ENCODE measurements around the gene C11orf86. TPM values are rescaled to one million over a fixed set of nuclear protein-coding genes. Genes with fewer than 3 reads are reported as not detected.

The C11orf86 gene
- polyA plus RNA-seq, 4 donors = 29.8 to 801 (median 320) TPM

DNA sequence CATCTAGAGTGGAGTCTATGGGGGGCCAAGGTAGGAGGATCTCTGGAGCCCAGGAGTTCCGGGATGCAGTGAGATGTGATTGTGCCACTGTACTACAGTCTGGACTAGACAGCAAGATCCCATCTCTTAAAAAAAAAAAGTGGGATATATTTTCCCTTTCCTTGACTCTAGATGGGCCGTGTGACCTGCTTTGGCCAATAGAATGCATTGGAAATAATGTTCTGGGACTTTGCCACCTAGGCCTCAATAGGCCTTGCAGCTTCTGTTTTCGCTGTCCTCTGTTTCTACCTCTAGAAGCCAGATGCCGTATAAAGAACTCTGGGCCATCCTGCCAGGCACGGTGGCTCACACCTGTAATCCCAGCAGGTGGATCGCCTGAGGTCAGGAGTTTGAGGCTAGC, 3.6 kb downstream of the C11orf86 start:
- Histone ChIP-seq H3K9me3 (ENCODE audit: control insufficient read depth in 2 of 2, insufficient read depth in 1 of 2, low read depth in 1 of 2, low read length in 1 of 2) (peaks cover 0 to 30% of the 10 kb centered on the region in 2 donors), H3K27ac (ENCODE audit: low read depth in 1 of 3, low read length in 2 of 3) (no peak overlapping the region), H3K4me3 (ENCODE audit: low read depth in 1 of 3, low read length in 3 of 3) (no peak overlapping the region), H3K27me3 (ENCODE audit: control insufficient read depth in 3 of 3, insufficient read depth in 3 of 3, low read length in 3 of 3) (no peaks in the 10 kb centered on the region), H3K4me1 (ENCODE audit: control insufficient read depth in 3 of 3, insufficient read depth in 2 of 3, low read depth in 1 of 3, low read length in 2 of 3) (peaks cover 0 to 16% (median 3%) of the 10 kb centered on the region in 3 donors), H3K36me3 (ENCODE audit: control insufficient read depth in 3 of 3, insufficient read depth in 2 of 3, low read depth in 1 of 3, low read length in 3 of 3) (peaks cover 0 to 17% (median 0%) of the 10 kb centered on the region in 3 donors)
- no peak for DNase-seq
- no peak for FAIRE-seq
- 94 to 96% (median 96%) methylated on average over 6 of the region's 6 CpGs for WGBS, 3 donors

- DNase-seq = no peak
- FAIRE-seq = no peak
- Histone ChIP-seq H3K27ac (ENCODE audit: low read depth in 1 of 3, low read length in 2 of 3) (no peak overlapping the region), H3K9me3 (ENCODE audit: control insufficient read depth in 2 of 2, insufficient read depth in 1 of 2, low read depth in 1 of 2, low read length in 1 of 2) (peaks cover 0 to 30% of the 10 kb centered on the region in 2 donors), H3K4me3 (ENCODE audit: low read depth in 1 of 3, low read length in 3 of 3) (no peak overlapping the region), H3K27me3 (ENCODE audit: control insufficient read depth in 3 of 3, insufficient read depth in 3 of 3, low read length in 3 of 3) (no peaks in the 10 kb centered on the region), H3K36me3 (ENCODE audit: control insufficient read depth in 3 of 3, insufficient read depth in 2 of 3, low read depth in 1 of 3, low read length in 3 of 3) (peaks cover 0 to 17% (median 0%) of the 10 kb centered on the region in 3 donors), H3K4me1 (ENCODE audit: control insufficient read depth in 3 of 3, insufficient read depth in 2 of 3, low read depth in 1 of 3, low read length in 2 of 3) (peaks cover 0 to 9% (median 3%) of the 10 kb centered on the region in 3 donors)
- 92 to 94% (median 93%) methylated on average over 2 of the region's 2 CpGs for WGBS, 3 donors
Measured at GRCh38 chr11:66979336-66979980, 4.4 kb downstream of the C11orf86 start.

- Histone ChIP-seq H3K4me3 (ENCODE audit: low read depth in 1 of 3, low read length in 3 of 3) (no peak overlapping the region), H3K9me3 (ENCODE audit: control insufficient read depth in 2 of 2, insufficient read depth in 1 of 2, low read depth in 1 of 2, low read length in 1 of 2) (peaks cover 0 to 28% of the 10 kb centered on the region in 2 donors), H3K4me1 (ENCODE audit: control insufficient read depth in 3 of 3, insufficient read depth in 2 of 3, low read depth in 1 of 3, low read length in 2 of 3) (peaks cover 0 to 3% (median 0%) of the 10 kb centered on the region in 3 donors), H3K36me3 (ENCODE audit: control insufficient read depth in 3 of 3, insufficient read depth in 2 of 3, low read depth in 1 of 3, low read length in 3 of 3) (peaks cover 0 to 7% (median 0%) of the 10 kb centered on the region in 3 donors), H3K27ac (ENCODE audit: low read depth in 1 of 3, low read length in 2 of 3) (no peak overlapping the region), H3K27me3 (ENCODE audit: control insufficient read depth in 3 of 3, insufficient read depth in 3 of 3, low read length in 3 of 3) (no peaks in the 10 kb centered on the region)
- DNase-seq = peak; percentile 65 to 75
- 5 to 12% (median 9%) methylated on average over 9 of the region's 9 CpGs for WGBS, 3 donors
- no peak for FAIRE-seq
Measured at GRCh38 chr11:66981976-66982578, 7.0 kb downstream of the C11orf86 start.

GRCh38 chr11:66983275-66983924, 8.3 kb downstream of the C11orf86 start:
- Histone ChIP-seq H3K4me1 (ENCODE audit: control insufficient read depth in 3 of 3, insufficient read depth in 2 of 3, low read depth in 1 of 3, low read length in 2 of 3) (peaks cover 0 to 3% (median 0%) of the 10 kb centered on the region in 3 donors), H3K9me3 (ENCODE audit: control insufficient read depth in 2 of 2, insufficient read depth in 1 of 2, low read depth in 1 of 2, low read length in 1 of 2) (peaks cover 0 to 17% of the 10 kb centered on the region in 2 donors), H3K27ac (ENCODE audit: low read depth in 1 of 3, low read length in 2 of 3) (peak overlapping the region in 1 of 3 donors; percentile 22), H3K36me3 (ENCODE audit: control insufficient read depth in 3 of 3, insufficient read depth in 2 of 3, low read depth in 1 of 3, low read length in 3 of 3) (no peaks in the 10 kb centered on the region), H3K4me3 (ENCODE audit: low read depth in 1 of 3, low read length in 3 of 3) (no peak overlapping the region), H3K27me3 (ENCODE audit: control insufficient read depth in 3 of 3, insufficient read depth in 3 of 3, low read length in 3 of 3) (no peaks in the 10 kb centered on the region)
- FAIRE-seq (no peak), DNase-seq (no peak)
- WGBS, 3 donors = 76 to 86% (median 82%) methylated on average over 5 of the region's 5 CpGs

DNA sequence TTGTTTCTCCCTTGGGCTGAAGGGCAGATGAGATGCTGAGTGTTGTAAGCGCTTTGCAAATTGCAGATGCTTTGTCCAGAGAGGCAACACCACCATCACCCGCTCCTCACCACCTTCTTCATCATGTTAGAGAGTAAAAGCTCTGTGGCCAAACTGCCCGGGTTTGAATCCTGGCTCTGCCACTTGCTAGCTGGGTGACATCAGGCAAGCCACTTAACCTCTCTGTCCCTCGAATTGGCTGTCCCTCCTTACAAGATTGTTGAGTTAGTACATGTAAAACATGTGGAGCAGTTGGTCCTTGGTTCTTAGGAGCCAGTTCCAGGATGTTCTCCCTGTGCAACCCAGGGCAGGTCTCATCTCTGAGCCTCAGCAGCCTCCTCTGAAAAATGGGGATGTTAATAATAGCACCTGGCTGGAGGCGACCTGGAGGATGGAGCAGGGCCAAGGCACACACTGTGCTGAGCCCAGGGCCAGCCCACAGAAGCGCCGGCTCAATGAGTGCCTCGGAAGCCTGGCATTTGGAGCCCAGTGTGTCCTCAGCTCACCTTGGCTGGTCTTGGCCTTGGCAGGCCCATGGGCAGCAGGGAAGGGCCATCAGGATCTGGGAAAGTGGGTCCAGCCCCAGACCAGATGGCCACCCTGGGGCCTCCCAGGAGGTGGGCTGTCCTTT, 10.5 kb downstream of the C11orf86 start:
- Histone ChIP-seq H3K9me3 (ENCODE audit: control insufficient read depth in 2 of 2, insufficient read depth in 1 of 2, low read depth in 1 of 2, low read length in 1 of 2) (peaks cover 0 to 2% of the 10 kb centered on the region in 2 donors), H3K27me3 (ENCODE audit: control insufficient read depth in 3 of 3, insufficient read depth in 3 of 3, low read length in 3 of 3) (no peaks in the 10 kb centered on the region), H3K4me1 (ENCODE audit: control insufficient read depth in 3 of 3, insufficient read depth in 2 of 3, low read depth in 1 of 3, low read length in 2 of 3) (peaks cover 0 to 3% (median 0%) of the 10 kb centered on the region in 3 donors), H3K4me3 (ENCODE audit: low read depth in 1 of 3, low read length in 3 of 3) (no peak overlapping the region), H3K27ac (ENCODE audit: low read depth in 1 of 3, low read length in 2 of 3) (no peak overlapping the region), H3K36me3 (ENCODE audit: control insufficient read depth in 3 of 3, insufficient read depth in 2 of 3, low read depth in 1 of 3, low read length in 3 of 3) (no peaks in the 10 kb centered on the region)
- FAIRE-seq = no peak
- WGBS, 3 donors = 80 to 84% (median 84%) methylated on average over 8 of the region's 8 CpGs
- DNase-seq = no peak

GRCh38 chr11:66986178-66986545, 11.1 kb downstream of the C11orf86 start:
- Histone ChIP-seq H3K36me3 (ENCODE audit: control insufficient read depth in 3 of 3, insufficient read depth in 2 of 3, low read depth in 1 of 3, low read length in 3 of 3) (no peaks in the 10 kb centered on the region), H3K4me3 (ENCODE audit: low read depth in 1 of 3, low read length in 3 of 3) (no peak overlapping the region), H3K4me1 (ENCODE audit: control insufficient read depth in 3 of 3, insufficient read depth in 2 of 3, low read depth in 1 of 3, low read length in 2 of 3) (peaks cover 0 to 3% (median 0%) of the 10 kb centered on the region in 3 donors), H3K27me3 (ENCODE audit: control insufficient read depth in 3 of 3, insufficient read depth in 3 of 3, low read length in 3 of 3) (no peaks in the 10 kb centered on the region), H3K9me3 (ENCODE audit: control insufficient read depth in 2 of 2, insufficient read depth in 1 of 2, low read depth in 1 of 2, low read length in 1 of 2) (peaks cover 0 to 2% of the 10 kb centered on the region in 2 donors), H3K27ac (ENCODE audit: low read depth in 1 of 3, low read length in 2 of 3) (no peak overlapping the region)
- WGBS, 3 donors = 80 to 86% (median 83%) methylated on average over 7 of the region's 7 CpGs
- DNase-seq = no peak
- no peak for FAIRE-seq

DNA sequence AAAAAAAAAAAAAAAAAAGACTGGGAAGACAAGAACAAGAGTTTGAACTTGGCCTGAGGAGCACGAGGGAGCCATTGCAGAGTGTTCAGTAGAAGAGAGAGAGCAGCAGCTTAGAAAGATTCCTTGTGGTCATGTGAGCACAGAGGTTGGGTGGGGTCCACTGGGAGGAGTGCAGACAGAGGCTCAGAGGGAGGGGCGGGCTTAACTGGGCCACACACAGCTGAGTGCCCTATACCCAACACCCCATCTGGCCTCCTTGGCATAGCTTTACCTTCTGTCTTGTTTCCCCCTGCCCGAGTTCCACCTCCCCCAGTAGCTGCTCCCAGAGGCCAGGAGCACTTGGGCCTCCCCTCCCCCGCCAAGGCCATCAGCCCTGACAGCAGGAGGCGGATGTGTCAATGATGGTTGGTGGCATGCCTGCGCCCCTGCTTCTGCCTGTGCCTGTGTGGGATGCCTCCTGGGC, 12.1 kb downstream of the C11orf86 start:
- FAIRE-seq (no peak), DNase-seq (no peak)
- Histone ChIP-seq H3K4me3 (ENCODE audit: low read depth in 1 of 3, low read length in 3 of 3) (no peak overlapping the region), H3K27me3 (ENCODE audit: control insufficient read depth in 3 of 3, insufficient read depth in 3 of 3, low read length in 3 of 3) (no peaks in the 10 kb centered on the region), H3K27ac (ENCODE audit: low read depth in 1 of 3, low read length in 2 of 3) (no peak overlapping the region), H3K4me1 (ENCODE audit: control insufficient read depth in 3 of 3, insufficient read depth in 2 of 3, low read depth in 1 of 3, low read length in 2 of 3) (peaks cover 0 to 1% (median 0%) of the 10 kb centered on the region in 3 donors), H3K9me3 (ENCODE audit: control insufficient read depth in 2 of 2, insufficient read depth in 1 of 2, low read depth in 1 of 2, low read length in 1 of 2) (peaks cover 0 to 2% of the 10 kb centered on the region in 2 donors), H3K36me3 (ENCODE audit: control insufficient read depth in 3 of 3, insufficient read depth in 2 of 3, low read depth in 1 of 3, low read length in 3 of 3) (no peaks in the 10 kb centered on the region)
- WGBS, 3 donors = 75 to 85% (median 75%) methylated on average over 5 to 6 of the region's 6 CpGs

GRCh38 chr11:66987924-66988637, 13.0 kb downstream of the C11orf86 start:
- Histone ChIP-seq H3K27me3 (ENCODE audit: control insufficient read depth in 3 of 3, insufficient read depth in 3 of 3, low read length in 3 of 3) (no peaks in the 10 kb centered on the region), H3K4me1 (ENCODE audit: control insufficient read depth in 3 of 3, insufficient read depth in 2 of 3, low read depth in 1 of 3, low read length in 2 of 3) (no peaks in the 10 kb centered on the region), H3K9me3 (ENCODE audit: control insufficient read depth in 2 of 2, insufficient read depth in 1 of 2, low read depth in 1 of 2, low read length in 1 of 2) (peaks cover 0 to 2% of the 10 kb centered on the region in 2 donors), H3K27ac (ENCODE audit: low read depth in 1 of 3, low read length in 2 of 3) (no peak overlapping the region), H3K4me3 (ENCODE audit: low read depth in 1 of 3, low read length in 3 of 3) (no peak overlapping the region), H3K36me3 (ENCODE audit: control insufficient read depth in 3 of 3, insufficient read depth in 2 of 3, low read depth in 1 of 3, low read length in 3 of 3) (no peaks in the 10 kb centered on the region)
- 80 to 86% (median 82%) methylated on average over 13 of the region's 13 CpGs for WGBS, 3 donors
- no peak for FAIRE-seq
- no peak for DNase-seq
